ENCODE data around the gene LRCH1.

DNA sequence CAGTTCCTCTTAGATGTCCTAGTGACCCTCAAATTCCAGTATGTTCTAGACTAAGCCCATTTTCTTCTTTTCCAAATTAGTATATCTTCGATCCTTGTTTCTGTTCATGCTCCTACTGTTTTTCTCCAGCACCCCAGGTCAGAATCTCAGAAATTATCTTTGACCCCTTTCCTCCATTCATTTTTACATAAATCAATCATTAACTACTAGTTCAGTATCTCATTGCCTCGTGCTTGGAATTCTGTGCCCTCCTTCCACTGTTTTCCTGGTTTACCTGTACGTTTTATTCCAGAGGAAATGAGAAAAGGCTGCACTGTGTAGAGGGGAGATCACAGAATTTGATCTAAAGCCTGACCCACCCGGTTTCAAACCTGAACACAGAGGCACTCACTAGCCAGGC lies 107.9 kb downstream of the LRCH1 start:
- TF ChIP-seq, protein P1, sequence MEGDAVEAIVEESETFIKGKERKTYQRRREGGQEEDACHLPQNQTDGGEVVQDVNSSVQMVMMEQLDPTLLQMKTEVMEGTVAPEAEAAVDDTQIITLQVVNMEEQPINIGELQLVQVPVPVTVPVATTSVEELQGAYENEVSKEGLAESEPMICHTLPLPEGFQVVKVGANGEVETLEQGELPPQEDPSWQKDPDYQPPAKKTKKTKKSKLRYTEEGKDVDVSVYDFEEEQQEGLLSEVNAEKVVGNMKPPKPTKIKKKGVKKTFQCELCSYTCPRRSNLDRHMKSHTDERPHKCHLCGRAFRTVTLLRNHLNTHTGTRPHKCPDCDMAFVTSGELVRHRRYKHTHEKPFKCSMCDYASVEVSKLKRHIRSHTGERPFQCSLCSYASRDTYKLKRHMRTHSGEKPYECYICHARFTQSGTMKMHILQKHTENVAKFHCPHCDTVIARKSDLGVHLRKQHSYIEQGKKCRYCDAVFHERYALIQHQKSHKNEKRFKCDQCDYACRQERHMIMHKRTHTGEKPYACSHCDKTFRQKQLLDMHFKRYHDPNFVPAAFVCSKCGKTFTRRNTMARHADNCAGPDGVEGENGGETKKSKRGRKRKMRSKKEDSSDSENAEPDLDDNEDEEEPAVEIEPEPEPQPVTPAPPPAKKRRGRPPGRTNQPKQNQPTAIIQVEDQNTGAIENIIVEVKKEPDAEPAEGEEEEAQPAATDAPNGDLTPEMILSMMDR (conservative IDR thresholded peaks at IDR 0.05; ENCODE audit: low read depth in 2 of 2): no peak
- TF ChIP-seq CREB1 (CRISPR knock-in tag; IDR thresholded peaks at IDR 0.05; ENCODE audit: low read depth) (no peak), EZH2 (IDR thresholded peaks at IDR 0.05; ENCODE audit: low read depth, unreplicated experiment) (no peak), EZH2phosphoT487 (IDR thresholded peaks at IDR 0.05; ENCODE audit: unreplicated experiment) (no peak), JUNB (IDR thresholded peaks at IDR 0.05; ENCODE audit: unreplicated experiment) (no peak), REST (IDR thresholded peaks at IDR 0.05; ENCODE audit: unreplicated experiment) (no peak), POLR2AphosphoS5 (IDR thresholded peaks at IDR 0.05; ENCODE audit: low read depth) (no peak), ZNF114 (CRISPR knock-in tag; IDR thresholded peaks at IDR 0.05) (no peak), ZNF331 (CRISPR knock-in tag; IDR thresholded peaks at IDR 0.05; ENCODE audit: low read depth) (no peak), NANOG (IDR thresholded peaks at IDR 0.05; ENCODE audit: borderline replicate concordance) (no peak)
- TF ChIP-seq, protein P2, sequence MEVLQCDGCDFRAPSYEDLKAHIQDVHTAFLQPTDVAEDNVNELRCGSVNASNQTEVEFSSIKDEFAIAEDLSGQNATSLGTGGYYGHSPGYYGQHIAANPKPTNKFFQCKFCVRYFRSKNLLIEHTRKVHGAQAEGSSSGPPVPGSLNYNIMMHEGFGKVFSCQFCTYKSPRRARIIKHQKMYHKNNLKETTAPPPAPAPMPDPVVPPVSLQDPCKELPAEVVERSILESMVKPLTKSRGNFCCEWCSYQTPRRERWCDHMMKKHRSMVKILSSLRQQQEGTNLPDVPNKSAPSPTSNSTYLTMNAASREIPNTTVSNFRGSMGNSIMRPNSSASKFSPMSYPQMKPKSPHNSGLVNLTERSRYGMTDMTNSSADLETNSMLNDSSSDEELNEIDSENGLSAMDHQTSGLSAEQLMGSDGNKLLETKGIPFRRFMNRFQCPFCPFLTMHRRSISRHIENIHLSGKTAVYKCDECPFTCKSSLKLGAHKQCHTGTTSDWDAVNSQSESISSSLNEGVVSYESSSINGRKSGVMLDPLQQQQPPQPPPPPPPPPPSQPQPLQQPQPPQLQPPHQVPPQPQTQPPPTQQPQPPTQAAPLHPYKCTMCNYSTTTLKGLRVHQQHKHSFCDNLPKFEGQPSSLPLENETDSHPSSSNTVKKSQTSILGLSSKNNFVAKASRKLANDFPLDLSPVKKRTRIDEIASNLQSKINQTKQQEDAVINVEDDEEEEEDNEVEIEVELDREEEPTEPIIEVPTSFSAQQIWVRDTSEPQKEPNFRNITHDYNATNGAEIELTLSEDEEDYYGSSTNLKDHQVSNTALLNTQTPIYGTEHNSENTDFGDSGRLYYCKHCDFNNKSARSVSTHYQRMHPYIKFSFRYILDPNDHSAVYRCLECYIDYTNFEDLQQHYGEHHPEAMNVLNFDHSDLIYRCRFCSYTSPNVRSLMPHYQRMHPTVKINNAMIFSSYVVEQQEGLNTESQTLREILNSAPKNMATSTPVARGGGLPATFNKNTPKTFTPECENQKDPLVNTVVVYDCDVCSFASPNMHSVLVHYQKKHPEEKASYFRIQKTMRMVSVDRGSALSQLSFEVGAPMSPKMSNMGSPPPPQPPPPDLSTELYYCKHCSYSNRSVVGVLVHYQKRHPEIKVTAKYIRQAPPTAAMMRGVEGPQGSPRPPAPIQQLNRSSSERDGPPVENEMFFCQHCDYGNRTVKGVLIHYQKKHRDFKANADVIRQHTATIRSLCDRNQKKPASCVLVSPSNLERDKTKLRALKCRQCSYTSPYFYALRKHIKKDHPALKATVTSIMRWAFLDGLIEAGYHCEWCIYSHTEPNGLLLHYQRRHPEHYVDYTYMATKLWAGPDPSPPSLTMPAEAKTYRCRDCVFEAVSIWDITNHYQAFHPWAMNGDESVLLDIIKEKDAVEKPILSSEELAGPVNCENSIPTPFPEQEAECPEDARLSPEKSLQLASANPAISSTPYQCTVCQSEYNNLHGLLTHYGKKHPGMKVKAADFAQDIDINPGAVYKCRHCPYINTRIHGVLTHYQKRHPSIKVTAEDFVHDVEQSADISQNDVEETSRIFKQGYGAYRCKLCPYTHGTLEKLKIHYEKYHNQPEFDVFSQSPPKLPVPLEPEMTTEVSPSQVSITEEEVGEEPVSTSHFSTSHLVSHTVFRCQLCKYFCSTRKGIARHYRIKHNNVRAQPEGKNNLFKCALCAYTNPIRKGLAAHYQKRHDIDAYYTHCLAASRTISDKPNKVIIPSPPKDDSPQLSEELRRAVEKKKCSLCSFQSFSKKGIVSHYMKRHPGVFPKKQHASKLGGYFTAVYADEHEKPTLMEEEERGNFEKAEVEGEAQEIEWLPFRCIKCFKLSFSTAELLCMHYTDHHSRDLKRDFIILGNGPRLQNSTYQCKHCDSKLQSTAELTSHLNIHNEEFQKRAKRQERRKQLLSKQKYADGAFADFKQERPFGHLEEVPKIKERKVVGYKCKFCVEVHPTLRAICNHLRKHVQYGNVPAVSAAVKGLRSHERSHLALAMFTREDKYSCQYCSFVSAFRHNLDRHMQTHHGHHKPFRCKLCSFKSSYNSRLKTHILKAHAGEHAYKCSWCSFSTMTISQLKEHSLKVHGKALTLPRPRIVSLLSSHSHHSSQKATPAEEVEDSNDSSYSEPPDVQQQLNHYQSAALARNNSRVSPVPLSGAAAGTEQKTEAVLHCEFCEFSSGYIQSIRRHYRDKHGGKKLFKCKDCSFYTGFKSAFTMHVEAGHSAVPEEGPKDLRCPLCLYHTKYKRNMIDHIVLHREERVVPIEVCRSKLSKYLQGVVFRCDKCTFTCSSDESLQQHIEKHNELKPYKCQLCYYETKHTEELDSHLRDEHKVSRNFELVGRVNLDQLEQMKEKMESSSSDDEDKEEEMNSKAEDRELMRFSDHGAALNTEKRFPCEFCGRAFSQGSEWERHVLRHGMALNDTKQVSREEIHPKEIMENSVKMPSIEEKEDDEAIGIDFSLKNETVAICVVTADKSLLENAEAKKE (CRISPR knock-in tag; IDR thresholded peaks at IDR 0.05): no peak
- TF ChIP-seq, protein P3, sequence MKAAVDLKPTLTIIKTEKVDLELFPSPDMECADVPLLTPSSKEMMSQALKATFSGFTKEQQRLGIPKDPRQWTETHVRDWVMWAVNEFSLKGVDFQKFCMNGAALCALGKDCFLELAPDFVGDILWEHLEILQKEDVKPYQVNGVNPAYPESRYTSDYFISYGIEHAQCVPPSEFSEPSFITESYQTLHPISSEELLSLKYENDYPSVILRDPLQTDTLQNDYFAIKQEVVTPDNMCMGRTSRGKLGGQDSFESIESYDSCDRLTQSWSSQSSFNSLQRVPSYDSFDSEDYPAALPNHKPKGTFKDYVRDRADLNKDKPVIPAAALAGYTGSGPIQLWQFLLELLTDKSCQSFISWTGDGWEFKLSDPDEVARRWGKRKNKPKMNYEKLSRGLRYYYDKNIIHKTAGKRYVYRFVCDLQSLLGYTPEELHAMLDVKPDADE (IDR thresholded peaks at IDR 0.05): no peak
